Measurements from ENCODE around the gene CELF1.

GRCh38 chr11:47527186-47527585, 25.7 kb downstream of the CELF1 start:
- TF ChIP-seq TAF1 (IDR thresholded peaks at IDR 0.05; ENCODE audit: low read depth) (no peak), EZH2 (IDR thresholded peaks at IDR 0.05; ENCODE audit: borderline replicate concordance, insufficient read depth, low read length, poor library complexity, severe bottlenecking) (no peak), EP300 (conservative IDR thresholded peaks at IDR 0.05; ENCODE audit: poor library complexity, severe bottlenecking) (no peak)
- TF ChIP-seq, protein P1, sequence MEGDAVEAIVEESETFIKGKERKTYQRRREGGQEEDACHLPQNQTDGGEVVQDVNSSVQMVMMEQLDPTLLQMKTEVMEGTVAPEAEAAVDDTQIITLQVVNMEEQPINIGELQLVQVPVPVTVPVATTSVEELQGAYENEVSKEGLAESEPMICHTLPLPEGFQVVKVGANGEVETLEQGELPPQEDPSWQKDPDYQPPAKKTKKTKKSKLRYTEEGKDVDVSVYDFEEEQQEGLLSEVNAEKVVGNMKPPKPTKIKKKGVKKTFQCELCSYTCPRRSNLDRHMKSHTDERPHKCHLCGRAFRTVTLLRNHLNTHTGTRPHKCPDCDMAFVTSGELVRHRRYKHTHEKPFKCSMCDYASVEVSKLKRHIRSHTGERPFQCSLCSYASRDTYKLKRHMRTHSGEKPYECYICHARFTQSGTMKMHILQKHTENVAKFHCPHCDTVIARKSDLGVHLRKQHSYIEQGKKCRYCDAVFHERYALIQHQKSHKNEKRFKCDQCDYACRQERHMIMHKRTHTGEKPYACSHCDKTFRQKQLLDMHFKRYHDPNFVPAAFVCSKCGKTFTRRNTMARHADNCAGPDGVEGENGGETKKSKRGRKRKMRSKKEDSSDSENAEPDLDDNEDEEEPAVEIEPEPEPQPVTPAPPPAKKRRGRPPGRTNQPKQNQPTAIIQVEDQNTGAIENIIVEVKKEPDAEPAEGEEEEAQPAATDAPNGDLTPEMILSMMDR (IDR thresholded peaks at IDR 0.05; ENCODE audit: poor library complexity, severe bottlenecking): no peak
- TF ChIP-seq, protein P2, sequence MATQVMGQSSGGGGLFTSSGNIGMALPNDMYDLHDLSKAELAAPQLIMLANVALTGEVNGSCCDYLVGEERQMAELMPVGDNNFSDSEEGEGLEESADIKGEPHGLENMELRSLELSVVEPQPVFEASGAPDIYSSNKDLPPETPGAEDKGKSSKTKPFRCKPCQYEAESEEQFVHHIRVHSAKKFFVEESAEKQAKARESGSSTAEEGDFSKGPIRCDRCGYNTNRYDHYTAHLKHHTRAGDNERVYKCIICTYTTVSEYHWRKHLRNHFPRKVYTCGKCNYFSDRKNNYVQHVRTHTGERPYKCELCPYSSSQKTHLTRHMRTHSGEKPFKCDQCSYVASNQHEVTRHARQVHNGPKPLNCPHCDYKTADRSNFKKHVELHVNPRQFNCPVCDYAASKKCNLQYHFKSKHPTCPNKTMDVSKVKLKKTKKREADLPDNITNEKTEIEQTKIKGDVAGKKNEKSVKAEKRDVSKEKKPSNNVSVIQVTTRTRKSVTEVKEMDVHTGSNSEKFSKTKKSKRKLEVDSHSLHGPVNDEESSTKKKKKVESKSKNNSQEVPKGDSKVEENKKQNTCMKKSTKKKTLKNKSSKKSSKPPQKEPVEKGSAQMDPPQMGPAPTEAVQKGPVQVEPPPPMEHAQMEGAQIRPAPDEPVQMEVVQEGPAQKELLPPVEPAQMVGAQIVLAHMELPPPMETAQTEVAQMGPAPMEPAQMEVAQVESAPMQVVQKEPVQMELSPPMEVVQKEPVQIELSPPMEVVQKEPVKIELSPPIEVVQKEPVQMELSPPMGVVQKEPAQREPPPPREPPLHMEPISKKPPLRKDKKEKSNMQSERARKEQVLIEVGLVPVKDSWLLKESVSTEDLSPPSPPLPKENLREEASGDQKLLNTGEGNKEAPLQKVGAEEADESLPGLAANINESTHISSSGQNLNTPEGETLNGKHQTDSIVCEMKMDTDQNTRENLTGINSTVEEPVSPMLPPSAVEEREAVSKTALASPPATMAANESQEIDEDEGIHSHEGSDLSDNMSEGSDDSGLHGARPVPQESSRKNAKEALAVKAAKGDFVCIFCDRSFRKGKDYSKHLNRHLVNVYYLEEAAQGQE (IDR thresholded peaks at IDR 0.05; ENCODE audit: borderline replicate concordance): no peak

Data from neural cell (in vitro differentiated cells).